EL (cell line): Measurements from ENCODE around the gene ATIC.
A peak's percentile ranks its signal among the peaks of the same experiment; 100 is the strongest.

Experiments
- DNase-seq: peaks from one replicate; pipeline ENCODE4 v3.0.0-alpha.2; 2016

ATIC gene

DNA sequence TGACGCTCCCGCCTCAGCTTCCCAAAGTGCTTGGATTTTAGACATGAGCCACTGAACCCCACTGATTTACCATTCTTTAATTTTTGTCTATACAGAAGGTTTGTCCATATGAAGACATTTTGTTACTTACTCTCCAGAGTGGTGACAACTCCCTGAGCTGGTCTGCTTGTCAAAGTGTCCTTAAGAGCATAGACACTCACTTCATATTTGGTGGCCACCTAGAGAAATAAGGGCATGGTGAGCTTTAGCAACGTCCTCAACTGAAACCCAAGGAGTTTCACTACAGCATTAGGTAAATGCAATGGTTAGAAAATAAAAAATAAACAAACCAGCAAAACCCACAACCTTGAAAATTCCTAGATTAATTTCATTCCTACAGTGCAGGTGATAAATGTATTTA is 66.2 kb downstream of the ATIC start:
- DNase-seq: no peak

DNA sequence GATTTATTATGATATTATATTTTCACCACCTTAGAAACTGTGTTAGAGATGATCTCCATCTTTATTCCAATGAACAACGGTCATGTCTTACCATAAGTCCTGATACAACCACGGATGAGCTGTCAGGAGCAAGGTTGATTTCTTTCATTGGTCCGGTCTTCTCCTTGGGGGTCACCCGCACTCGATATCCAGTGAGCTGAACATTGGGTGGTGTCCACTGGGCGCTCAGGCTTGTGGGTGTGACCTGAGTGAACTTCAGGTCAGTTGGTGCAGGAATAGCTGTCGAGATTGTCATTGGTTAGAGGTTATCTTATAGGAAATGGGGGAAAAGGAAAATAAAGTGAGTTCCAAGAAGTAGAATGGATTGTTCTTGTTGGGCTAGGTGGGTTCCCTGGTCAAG is 67.2 kb downstream of the ATIC start:
- DNase-seq: no peak

DNA sequence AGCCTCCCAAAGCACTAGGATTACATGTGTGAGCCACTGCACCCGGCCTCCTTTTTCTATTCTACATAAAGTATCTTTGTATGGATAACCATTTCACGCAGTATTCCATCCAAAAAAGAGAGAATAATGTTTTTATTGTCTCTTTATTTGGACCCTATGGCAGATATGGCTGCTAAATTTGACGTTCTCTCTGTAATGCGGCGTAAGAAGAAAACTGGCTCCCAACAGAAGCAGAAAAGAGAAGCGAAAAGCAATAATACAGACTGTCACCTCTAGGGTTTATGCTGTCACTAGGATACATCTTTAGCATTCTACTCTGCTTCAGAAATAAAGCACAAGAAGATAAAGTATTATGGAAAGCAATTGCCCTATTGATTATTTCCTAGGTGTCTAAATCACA is 68.1 kb downstream of the ATIC start:
- no peak for DNase-seq

DNA sequence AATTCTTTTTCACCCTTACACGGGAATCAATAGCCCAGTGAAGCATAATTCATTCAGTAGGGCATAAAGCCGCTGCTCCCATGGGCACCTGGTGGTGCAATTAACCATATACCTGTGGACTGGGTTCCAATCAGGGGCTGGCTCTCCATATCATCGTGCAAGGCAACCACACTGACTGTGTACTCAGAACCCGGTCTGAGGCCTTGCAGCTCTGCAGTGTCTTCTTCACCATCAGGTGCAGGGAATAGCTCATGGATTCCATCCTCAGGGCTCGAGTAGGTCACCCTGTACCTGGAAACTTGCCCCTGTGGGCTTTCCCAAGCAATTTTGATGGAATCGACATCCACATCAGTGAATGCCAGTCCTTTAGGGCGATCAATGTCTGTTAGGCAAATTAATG is 68.8 kb downstream of the ATIC start:
- no peak for DNase-seq

DNA sequence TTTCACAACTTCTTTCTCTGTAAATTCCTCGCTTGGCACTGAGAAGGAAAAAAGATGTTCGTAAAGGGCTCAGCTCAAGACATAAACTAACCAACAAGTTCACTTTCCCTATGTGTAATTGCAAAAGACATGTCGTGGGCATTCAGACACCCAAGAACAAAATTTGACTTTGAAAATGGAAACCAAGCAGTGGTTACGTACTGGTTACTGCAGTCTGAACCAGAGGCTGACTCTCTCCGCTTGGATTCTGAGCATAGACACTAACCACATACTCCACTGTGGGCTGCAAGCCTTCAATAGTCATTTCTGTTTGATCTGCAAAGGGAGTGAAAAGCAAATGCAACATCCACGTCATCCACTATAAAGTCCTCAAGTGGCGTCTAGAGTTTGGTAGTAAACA is 70.2 kb downstream of the ATIC start:
- DNase-seq: no peak

DNA sequence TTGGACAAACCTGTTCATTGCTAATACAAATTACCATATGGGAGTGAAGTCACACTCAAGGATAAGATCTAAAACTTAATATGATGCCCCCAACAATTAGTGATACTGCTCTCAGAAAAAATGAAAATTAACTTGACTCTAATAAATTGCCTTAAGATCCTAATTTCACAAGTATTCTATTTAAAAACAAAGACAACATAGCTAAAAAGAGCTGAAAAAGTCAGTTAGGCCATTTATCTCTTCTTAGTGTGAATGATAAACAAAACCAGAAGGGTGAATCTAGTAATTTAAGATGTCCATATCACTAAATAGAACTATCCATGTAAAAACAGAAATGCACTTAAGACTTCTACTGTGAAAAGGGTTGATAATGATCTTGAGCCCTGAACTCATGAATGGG is 70.6 kb downstream of the ATIC start:
- DNase-seq: no peak

DNA sequence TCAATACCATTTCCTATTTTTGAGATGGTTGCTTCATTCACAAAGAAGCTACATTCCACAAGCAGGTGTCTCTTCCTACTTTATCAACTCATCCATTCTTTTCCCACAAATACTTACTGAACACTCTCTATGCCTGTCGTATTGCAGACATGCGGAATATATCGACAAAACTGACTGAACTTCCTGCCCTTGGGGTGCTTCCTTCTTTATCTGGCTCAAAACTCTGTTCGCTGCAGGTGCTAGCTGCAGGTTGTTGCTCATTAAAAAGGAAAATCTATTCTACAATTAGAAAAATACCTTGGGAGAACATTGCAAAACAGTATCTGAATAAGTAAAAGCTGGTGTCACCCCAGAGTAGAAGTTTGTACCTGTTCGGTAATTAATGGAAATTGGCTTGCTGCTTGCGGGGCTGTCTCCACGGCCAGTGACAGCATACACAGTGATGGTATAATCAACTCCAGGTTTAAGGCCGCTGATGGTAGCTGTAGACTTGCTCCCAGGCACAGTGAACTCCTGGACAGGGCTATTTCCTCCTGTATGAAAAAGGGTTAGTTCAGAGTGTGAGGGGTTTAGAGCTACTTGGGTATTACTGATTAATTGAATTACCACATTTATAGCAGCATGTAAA is 71.9 kb downstream of the ATIC start:
- no peak for DNase-seq

DNA sequence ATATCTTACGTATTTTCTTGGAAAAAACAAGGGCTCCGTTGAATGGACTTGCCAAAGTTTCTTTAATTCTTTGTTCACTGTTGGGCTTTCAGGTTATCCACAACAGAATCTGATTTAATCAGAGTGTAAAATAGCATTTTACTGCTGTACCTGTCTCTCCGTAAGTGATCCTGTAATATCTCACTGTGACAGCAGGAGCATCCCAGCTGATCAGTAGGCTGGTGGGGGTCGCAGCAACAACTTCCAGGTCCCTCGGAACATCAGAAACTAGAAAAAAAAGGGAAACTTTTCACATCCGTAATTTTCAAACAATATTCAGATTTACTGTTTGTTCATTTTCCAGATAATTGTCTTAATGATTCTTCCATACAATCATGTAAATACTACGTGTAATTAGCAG is 72.9 kb downstream of the ATIC start:
- DNase-seq: no peak

DNA sequence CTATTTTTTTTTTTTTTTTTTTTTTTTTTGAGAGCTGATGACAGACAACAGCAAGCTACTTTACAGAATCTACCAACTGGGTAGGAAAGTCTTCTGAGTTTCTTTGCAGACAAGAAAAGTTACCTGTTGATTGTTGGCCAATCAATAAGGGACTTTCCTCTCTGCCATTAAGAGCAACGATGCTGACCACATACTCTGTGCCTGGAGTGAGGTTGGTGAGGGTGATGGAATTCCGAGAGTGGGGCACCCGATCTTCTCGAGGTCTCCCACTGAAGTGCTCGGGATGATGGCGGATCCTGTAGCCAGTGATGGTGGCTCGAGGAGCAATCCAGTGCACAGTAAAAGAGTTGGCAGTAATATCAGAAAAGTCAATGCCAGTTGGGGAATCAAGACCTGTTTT is 74.7 kb downstream of the ATIC start:
- DNase-seq: no peak

DNA sequence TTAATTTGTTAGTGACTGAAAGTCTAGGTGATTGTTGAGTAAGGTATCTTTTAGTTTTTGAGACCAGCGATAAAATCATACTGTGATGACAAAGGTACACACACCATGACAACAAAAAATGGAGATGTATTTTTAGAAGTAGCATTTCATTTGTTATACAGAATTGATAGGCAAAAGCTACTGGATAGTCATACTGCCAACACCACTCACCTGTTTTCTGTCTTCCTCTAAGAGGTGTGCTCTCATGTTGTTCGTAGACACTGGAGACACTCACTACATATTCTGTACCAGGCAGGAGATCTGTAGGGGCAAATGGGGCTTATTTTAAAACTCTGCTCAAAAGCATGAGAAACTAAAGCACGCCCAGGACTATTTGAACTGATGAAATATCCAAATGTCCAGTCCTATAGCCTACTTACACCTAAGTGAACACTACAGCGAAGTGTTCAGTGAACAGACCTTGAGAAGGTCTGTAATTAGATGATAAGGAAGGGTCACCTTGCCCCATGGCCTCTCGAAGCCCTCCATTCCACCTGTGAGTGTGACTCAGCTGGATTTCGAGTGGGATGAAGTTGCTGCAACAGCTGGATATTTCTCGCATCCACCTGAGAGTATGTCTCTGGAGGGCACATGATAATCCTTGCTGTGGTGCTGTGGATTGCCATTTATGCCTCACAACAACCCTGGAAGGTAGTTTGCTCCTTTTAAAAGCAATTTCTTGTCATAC is 76.3 kb downstream of the ATIC start:
- no peak for DNase-seq

DNA sequence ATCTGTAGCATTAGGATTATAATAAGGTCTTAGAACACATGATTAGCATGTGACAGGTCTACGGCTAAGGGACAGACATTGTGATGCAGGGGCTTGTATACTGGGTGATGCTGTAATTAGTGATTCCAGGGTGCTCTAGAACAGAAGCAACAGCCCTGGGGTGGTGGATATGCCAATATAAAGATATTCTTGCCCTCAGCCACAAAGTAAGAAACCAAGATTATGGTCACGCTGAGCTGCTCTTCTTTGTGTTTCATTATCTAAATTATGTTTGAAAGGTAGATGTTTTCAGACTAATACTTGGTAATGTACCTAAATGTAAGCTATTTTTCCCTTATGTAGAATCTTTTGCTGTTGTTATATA is 78.7 kb downstream of the ATIC start:
- no peak for DNase-seq

DNA sequence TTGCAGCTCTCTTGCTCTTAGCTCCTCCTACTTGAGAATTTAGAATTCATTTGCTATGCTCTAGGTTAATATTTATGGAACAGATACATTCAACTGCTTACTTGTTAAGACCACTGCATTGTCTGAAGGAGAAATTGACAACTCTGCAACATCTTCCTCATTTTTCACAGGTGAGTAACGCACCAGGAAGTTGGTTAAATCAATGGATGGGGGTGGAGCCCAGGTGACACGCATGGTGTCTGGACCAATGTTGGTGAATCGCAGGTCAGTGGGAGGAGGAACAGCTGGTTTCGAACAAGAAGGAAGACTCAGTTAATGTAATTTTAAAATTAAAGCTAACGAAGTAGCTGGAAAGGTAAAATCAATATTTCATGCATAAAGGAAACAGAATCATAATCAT is 79.7 kb downstream of the ATIC start:
- no peak for DNase-seq

DNA sequence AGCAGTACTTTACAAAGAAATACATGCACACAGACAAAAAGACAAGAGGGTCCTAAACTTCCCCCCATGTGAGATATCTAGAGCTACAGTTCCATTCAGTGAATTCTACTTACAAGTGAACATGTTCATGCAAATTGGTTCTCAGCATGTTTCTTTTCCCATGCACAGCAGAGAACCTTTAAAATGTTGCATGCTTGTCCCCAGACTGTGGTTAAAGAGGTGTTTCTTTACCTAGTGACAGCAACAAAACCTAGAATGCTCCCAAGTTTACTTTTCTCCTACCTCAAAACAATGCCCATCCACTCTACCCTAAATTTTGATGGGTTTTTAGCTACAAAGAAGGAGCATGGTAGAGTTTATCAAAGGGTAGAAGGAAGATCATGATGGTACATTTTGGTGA is 80.3 kb downstream of the ATIC start:
- no peak for DNase-seq

DNA sequence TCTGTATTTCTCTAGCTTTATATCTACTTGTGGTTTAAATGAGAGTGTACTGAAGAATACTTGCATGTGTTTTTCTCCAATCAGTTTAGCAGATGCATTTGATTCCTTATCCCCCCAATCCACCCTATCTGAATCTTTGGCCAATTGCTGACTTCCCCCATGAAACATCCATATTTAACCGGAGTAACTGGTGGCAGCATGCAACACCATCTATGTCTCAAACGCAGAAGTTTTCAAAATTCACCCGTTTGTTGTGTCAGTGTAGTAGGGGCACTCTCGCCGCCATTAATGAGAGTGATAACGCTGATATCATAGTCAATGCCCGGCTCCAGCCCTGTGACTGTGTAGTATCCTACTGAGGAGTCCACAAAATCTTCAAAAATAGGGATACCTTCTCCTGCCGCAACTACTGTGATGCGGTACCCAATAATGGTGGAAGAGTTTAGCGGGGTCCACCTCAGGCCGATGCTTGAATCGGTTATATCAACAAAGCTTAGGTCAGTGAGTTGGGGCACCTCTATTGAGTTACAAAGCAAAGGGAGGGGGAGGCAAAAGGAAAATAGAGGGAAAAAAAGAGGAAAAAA is 80.9 kb downstream of the ATIC start:
- no peak for DNase-seq

DNA sequence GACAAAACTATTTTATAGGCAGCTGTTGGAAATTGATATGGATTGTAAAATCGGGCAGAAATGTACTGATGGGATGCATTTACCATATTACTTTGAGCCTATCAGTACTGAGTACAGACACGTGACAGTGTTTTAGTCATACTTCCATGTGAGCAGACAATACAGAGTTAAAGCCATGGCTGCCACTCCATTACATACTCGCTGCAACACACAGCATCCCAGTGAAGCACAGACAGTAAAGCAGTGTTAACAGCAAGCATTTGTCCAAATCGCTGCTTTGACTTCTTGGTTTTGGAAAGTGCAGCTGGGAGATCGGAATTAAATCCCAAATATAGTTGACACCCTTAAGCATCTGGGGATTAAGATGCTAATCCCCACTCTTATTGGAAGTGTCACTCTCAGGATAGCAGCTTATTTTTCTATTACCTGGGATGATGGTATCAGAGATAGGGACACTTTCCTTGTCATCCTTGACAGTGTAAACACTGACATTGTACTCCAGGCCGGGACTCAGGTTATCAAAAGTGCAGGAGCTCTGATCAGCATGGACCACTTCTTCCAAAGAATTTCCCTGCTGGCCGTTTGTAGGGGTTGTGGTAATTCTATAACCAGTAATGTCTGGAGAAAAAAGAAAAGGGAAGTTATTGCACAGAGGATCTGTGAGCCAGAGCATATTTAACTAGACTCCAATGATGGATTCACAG is 82.4 kb downstream of the ATIC start:
- no peak for DNase-seq

DNA sequence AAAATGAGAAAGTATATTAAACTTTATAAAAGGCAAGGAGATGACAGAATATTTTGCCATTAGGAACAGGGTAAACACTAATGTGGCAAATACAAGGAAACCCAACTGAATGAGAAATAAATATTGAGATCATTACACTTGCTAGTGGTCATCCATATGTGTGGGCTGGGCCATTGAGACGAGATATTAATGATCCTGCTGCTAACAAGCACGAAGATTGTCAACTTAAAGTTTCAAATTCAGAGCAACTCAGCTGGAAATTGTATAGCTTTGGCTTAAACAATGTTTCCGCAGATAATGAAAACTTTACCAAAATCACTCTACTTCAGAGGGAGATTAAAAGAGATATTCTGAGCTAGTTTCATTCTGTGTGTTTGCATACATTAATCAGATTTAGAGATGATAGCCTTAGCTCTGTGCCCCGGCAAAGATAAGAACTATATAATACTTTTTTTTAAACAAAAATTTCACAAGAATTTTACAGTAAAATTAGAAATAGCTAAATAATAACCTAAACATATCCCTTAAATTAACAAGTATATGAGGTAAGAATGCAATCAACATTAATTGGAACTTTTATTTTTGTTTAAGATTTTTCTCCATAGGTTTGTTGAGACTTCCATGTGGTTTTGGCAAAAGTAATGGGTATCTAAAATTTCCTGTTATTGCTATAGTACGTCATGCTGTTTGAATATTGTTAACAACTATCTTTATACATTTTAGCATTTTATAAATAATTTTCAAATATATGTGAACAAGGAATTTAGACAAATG is 84.0 kb downstream of the ATIC start:
- DNase-seq: no peak

DNA sequence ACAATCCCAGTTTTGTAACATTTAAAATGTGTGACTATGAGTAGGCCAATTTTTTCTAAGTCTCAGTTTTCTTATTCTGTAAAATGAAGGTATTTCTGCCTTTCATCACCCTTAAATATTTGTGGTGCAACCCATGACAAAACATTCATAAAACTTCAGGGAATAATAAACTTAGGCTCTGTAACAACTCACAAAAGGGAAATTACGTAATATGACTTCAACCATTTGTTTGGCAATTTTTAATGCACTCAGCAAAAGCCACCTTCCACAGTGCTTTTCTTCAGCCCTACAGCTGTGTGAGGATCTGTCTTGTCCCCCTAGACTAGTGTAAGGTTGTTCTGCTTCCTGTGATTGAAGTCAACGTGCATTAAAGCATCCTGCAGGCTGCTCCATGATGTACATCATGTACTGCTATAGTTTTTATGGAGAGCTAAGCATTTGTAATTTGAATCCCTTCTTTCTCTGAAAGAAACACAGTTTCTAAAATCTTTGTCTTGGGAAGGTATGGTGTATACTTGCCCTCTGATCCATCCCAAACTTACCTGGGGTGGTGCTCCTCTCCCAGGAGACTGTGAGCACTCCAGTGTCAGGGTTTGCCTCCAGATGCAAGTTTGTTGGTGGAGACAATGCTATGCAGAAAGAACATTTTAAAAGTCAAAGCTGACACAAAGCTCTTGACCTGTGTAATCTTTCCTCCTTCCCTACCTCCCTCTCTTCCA is 84.9 kb downstream of the ATIC start:
- peak; percentile 83 for DNase-seq

DNA sequence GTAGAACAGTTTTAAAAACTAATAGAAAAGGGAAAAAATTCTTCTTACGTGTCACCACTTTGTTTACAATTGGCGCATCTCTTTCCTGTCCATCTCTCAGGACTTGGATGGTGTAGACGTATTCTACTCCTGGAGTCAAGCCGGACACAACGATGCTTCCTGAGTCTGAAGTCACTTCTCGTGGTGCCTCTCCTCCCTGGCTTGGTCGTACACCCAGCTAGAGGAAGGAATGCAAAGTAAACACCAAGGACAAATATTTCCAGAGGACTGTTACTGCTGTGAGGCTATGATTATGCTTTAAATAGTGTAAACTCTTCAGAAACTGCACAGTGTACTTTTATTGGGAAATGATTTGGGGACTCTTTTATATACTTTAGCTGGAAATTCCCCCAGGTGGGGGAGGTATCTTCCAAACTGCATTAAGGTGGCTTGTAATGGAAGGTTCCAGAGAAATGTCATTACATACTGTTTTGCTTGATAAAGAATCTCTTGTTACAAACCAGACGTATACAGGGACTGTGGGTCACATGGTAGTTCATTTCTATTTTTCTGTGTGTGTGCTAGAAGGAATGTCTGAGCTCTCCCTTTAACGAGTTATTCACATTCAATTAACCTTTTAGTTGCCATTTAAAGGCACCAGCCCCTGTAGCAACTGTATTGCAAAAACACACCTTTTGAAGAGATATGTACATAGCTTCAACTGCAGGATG is 85.9 kb downstream of the ATIC start:
- DNase-seq: peak; percentile 20

DNA sequence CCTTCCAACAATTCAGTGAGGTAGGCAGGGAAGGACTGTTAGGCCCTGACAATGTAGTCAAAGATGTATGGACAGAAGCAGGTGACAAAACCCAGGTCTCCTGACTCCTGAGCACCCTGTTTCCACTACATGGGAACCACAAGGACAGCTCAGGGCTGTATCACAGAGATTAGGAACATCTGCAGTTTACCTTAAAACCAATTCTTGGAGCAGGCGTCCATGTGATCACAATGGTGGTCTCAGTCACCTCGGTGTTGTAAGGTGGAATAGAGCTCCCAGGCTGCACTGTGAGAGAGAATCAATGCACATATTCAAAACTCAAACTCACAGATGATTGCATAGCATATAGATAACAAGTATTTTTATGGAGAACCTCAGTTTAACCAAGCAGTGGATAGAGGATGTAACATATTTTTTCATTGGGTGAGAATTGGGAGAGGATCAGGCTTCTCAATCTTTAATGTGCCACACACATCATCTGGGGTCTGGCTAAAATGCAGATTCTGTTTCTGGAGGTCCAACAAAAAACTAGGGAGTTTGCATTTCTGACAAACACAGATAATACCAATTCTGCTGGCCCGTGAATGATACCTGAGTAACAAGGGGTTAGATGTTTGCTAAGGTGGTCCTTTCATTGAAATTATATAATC is 87.3 kb downstream of the ATIC start:
- DNase-seq: no peak
